ENCODE data around the gene RSRC2. TPM values are rescaled to one million over a fixed set of nuclear protein-coding genes. Genes with fewer than 3 reads are reported as not detected.
"Not testable (repeated sequence)": the region's sequence is repeated elsewhere in the genome, so short reads cannot be mapped to it uniquely, and the experiment has no call there.

The RSRC2 gene, protein sequence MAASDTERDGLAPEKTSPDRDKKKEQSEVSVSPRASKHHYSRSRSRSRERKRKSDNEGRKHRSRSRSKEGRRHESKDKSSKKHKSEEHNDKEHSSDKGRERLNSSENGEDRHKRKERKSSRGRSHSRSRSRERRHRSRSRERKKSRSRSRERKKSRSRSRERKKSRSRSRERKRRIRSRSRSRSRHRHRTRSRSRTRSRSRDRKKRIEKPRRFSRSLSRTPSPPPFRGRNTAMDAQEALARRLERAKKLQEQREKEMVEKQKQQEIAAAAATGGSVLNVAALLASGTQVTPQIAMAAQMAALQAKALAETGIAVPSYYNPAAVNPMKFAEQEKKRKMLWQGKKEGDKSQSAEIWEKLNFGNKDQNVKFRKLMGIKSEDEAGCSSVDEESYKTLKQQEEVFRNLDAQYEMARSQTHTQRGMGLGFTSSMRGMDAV
- total RNA-seq = 107 TPM in 2 replicates
- long read RNA-seq, transcript RSRC2-201 (10 exons, 3,520 nt) = major isoform, 5 of 46 reads
- long read RNA-seq, partial matches to known transcripts = 22 of 46 reads
- long read RNA-seq, other reads (novel, unspliced or antisense) = 17 of 46 reads

- Mint-ChIP-seq H3K4me1 (peaks cover 24% of the 10 kb centered on the region), H3K4me3 (no peak within 1 kb of the TSS), H3K27me3 (ENCODE audit: low read depth) (no peaks in the 10 kb centered on the region), H3K27ac (ENCODE audit: unreplicated experiment) (no peak within 1 kb of the TSS), H3K9me3 (no peaks in the 10 kb centered on the region), H3K36me3 (ENCODE audit: low read depth) (peaks cover 4% of the 10 kb centered on the region)
- TF ChIP-seq CTCF (conservative IDR thresholded peaks at IDR 0.05) = no peak
- DNase-seq (ENCODE audit: low read depth, low spot score) = peak; percentile 97
These were observed at the start of gene RSRC2, which contains the start of gene KNTC1 for GRCh38 chr12:122526683-122527477. Gene RSRC2 (minus strand): TSS chr12:122526936. CDS start chr12:122526853, 83 bp downstream. Gene KNTC1 (plus strand): TSS chr12:122527249. CDS start chr12:122530064, 2,815 bp downstream.

GRCh38 chr12:122571821-122572220, 45.1 kb upstream of the RSRC2 start:
- no peaks in the 10 kb centered on the region for H3K9me3 Mint-ChIP-seq
- no peak overlapping the region for H3K4me3 Mint-ChIP-seq
- no peak overlapping the region for H3K27ac Mint-ChIP-seq (ENCODE audit: unreplicated experiment)
- no peaks in the 10 kb centered on the region for H3K4me1 Mint-ChIP-seq
- no peak for DNase-seq (ENCODE audit: low read depth, low spot score)
- TF ChIP-seq CTCF (conservative IDR thresholded peaks at IDR 0.05) = no peak
- H3K27me3 Mint-ChIP-seq (ENCODE audit: low read depth) = no peaks in the 10 kb centered on the region
- H3K36me3 Mint-ChIP-seq (ENCODE audit: low read depth) = peaks cover 10% of the 10 kb centered on the region

- H3K4me3 Mint-ChIP-seq; DNase-seq (ENCODE audit: low read depth, low spot score); H3K27ac Mint-ChIP-seq (ENCODE audit: unreplicated experiment); H3K27me3 Mint-ChIP-seq (ENCODE audit: low read depth); H3K9me3 Mint-ChIP-seq; H3K4me1 Mint-ChIP-seq; H3K36me3 Mint-ChIP-seq (ENCODE audit: low read depth): not testable (repeated sequence)
These were observed 43.3 kb upstream of the RSRC2 start for GRCh38 chr12:122570006-122570405.

DNA sequence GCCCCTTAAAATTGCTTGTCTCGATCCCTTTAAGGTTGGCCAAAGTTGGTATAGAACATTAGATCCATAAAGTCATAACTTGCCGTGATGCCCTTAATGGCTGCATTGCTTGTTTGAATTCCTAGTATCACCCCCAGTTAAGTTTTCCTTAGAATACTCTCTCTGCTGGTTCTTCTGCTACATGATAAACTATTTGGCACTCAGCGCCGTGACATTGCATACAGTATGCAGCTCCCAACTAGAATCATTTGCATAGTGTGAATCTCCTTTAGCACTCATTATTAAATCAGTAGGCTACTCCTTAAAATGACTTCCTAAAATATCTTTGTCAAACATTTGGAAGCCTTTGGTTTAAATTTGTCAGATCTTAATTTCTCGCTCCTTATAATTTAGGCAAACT, 42.6 kb upstream of the RSRC2 start:
- Mint-ChIP-seq H3K27me3 (ENCODE audit: low read depth) (no peaks in the 10 kb centered on the region), H3K4me3 (no peak overlapping the region), H3K4me1 (no peaks in the 10 kb centered on the region), H3K9me3 (no peaks in the 10 kb centered on the region), H3K36me3 (ENCODE audit: low read depth) (peaks cover 2% of the 10 kb centered on the region), H3K27ac (ENCODE audit: unreplicated experiment) (no peak overlapping the region)
- no peak for TF ChIP-seq CTCF (conservative IDR thresholded peaks at IDR 0.05)
- DNase-seq (ENCODE audit: low read depth, low spot score) = no peak

DNA sequence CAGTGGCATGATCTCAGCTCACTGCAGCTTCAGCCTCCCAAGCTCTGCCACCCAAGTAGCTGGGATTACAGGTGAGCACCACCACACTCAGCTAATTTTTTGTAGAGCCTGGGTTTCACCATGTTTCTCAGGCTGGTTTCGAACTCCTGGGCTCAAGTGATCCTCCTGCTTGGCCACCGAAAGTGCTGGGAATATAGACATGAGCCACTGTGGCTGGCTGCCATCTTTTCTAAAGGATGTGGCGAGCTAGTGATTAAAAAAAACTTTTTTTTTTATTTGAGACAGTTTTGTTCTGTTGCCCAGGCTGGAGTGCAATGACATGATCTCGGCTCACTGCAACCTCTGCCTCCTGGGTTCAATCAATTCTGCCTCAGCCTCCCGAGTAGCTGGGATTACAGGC, 40.1 kb upstream of the RSRC2 start:
- not testable (repeated sequence) for H3K36me3 Mint-ChIP-seq (ENCODE audit: low read depth); H3K27ac Mint-ChIP-seq (ENCODE audit: unreplicated experiment); H3K4me3 Mint-ChIP-seq; H3K9me3 Mint-ChIP-seq; DNase-seq (ENCODE audit: low read depth, low spot score); H3K4me1 Mint-ChIP-seq; H3K27me3 Mint-ChIP-seq (ENCODE audit: low read depth)

DNA sequence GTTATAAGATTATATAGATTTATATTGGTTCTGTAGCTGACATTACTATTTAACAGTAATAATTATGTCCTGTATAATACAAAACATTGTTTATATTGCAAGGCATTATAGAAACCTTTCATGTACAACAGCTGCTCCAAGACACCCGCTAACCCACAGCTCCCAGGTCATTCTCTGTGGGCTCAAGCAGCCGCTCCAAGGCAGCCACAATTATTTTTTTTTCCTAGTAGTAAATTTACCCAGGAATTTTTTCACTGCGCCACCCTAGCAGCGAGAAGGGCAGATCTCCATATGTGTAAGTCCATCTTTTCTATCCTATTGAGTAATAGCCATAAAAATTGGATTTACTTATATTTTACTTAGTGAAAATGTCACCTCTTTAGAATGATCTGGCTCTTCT, 36.6 kb upstream of the RSRC2 start:
- no peaks in the 10 kb centered on the region for H3K9me3 Mint-ChIP-seq
- TF ChIP-seq CTCF (conservative IDR thresholded peaks at IDR 0.05) = no peak
- no peaks in the 10 kb centered on the region for H3K27me3 Mint-ChIP-seq (ENCODE audit: low read depth)
- no peak overlapping the region for H3K27ac Mint-ChIP-seq (ENCODE audit: unreplicated experiment)
- H3K36me3 Mint-ChIP-seq (ENCODE audit: low read depth) = peaks cover 16% of the 10 kb centered on the region
- H3K4me3 Mint-ChIP-seq = no peak overlapping the region
- no peaks in the 10 kb centered on the region for H3K4me1 Mint-ChIP-seq
- no peak for DNase-seq (ENCODE audit: low read depth, low spot score)

All from neural crest cell (in vitro differentiated cells).